Heart right ventricle (tissue), 16 donors: Measurements from ENCODE around the gene ATG16L1. TPM values are rescaled to one million over a fixed set of nuclear protein-coding genes. Genes with fewer than 3 reads are reported as not detected.
A peak's percentile ranks its signal among the peaks of the same experiment; 100 is the strongest.

Experiments used
- ATAC-seq, 8 donors: fragments of 200-7000 bp; cut with Tn5 transposase; one replicate each; pipeline ENCODE4 v1.9.1; 2020; ENCODE audit warnings: mild to moderate bottlenecking in 8 of 8, moderate library complexity in 8 of 8, moderate number of reproducible peaks in 1 of 8
- DNase-seq, 2 donors: peaks; one replicate each; pipeline ENCODE4 v3.0.0-alpha.2; 2020
- H3K27ac ChIP-seq, 10 donors: fragments of 200-600 bp; sonication (generic) in 2 of 10; one replicate each; pipeline versions ENCODE4 v1.5.0 to v1.8.0; 2020 to 2022; ENCODE audit warnings: mild to moderate bottlenecking in 3 of 10
- H3K27me3 ChIP-seq, 7 donors: fragments of 200-600 bp; one replicate each; pipeline ENCODE4 v1.8.0; 2021 to 2022; ENCODE audit warnings: mild to moderate bottlenecking in 2 of 7
- H3K36me3 ChIP-seq, 9 donors: fragments of 200-600 bp; sonication (generic) in 1 of 9; one replicate each; pipeline versions ENCODE4 v1.5.0 to v1.8.0; 2020 to 2022; ENCODE audit warnings: mild to moderate bottlenecking in 2 of 9
- H3K4me1 ChIP-seq, 9 donors: fragments of 200-600 bp; sonication (generic) in 1 of 9; one replicate each; pipeline versions ENCODE4 v1.5.0 to v1.8.0; 2020 to 2022; ENCODE audit warnings: mild to moderate bottlenecking in 4 of 9
- H3K4me3 ChIP-seq, 10 donors: fragments of 200-600 bp; sonication (generic) in 2 of 10; one replicate each; pipeline versions ENCODE4 v1.5.0 to v1.8.0; 2020 to 2022; ENCODE audit warnings: mild to moderate bottlenecking in 7 of 10, moderate library complexity in 2 of 10
- H3K9me3 ChIP-seq, 11 donors: fragments of 200-600 bp in 10 of 11; sonication (generic) in 2 of 11; one replicate each; pipeline versions ENCODE4 v1.5.0 to v1.8.0; 2013 to 2022; ENCODE audit warnings: mild to moderate bottlenecking in 2 of 11, control low read depth in 1 of 11, moderate library complexity in 1 of 11
- WGBS, 2 donors: extraction: QIAGEN DNeasy Blood & Tissue Kit; methylation state at CpG; one replicate each; pipeline ENCODE4 v1.1.7; 2013; ENCODE audit warnings: inconsistent platforms in 1 of 2; 5-methylcytosine and 5-hydroxymethylcytosine counted together
- intact Hi-C, 10 donors: fragments of 100-400 bp; cut with DNase I; formaldehyde crosslinking; loops; one replicate each; pipeline versions ENCODE4 v1.11.1 to v1.14.2; 2022
- polyA plus RNA-seq, 2 donors: library from polyadenylated mRNA; stranded (reverse); fragments of 200-250 nt; gene quantifications; one replicate each; pipeline ENCODE4 v1.2.3, GENCODE V29; 2013
- total RNA-seq, 10 donors: library from RNA; stranded (reverse); fragmentation: NEBNext Ultra II Directional in 3 of 10; extraction: Animal tissue kit (Norgen Biotek cat#: 25700) in 3 of 10; gene quantifications; one replicate each; pipeline versions ENCODE4 v1.2.1 to v1.2.4, GENCODE V29; 2021 to 2023
- TF ChIP-seq, protein P1 (sequence below), 9 donors: fragments of 200-600 bp; sonication (generic) in 2 of 9; IDR thresholded peaks; one replicate each; pipeline versions ENCODE4 v1.5.0 to v1.8.0; 2021 to 2022; ENCODE audit warnings: antibody characterized with exemption in 9 of 9, mild to moderate bottlenecking in 5 of 9, moderate library complexity in 1 of 9
- donor health status: Arrhythmogenic right ventricular cardiomyopathy.
- donor health status: ischemic (EF 13 %, LVEDD 7.1; RV severe dilation, severe dysfunction).
- donor health status: healthy with polysubstance abuse.
- donor health status: DM: no; HTN: yes; CAD: no.
- donor health status: DM: no; HTN: no; CAD: no.
- donor health status: ischemic (EF 25% LVEDD 6.9; RV normal size, moderate dysfunction).
- donor health status: ischemic (EF 25% LVEDD 5.7; RV mildly dilated, moderate dysfunction).
- donor health status: healthy.
- donor health status: DM: yes; HTN: yes; CAD: no.
- donor health status: Ischemic cardiomyopathy.
- donor health status: ischemic (EF 35%, LVEDD 5.7; RV mildly dilated, moderate dysfunction).
- donor health status: nonischemic (EF 11% LVEDD 7.7; RV severe dilation, severe dysfunction).
- donor health status: DM: yes; HTN: yes; CAD: no.
- donor health status: PGD.
- donor health status: ischemic (EF 29% LVEDD 5.4; RV normal size, mild dysfunction).
- donor health status: nonischemic (EF 23%, LVEDD 6.1; RV moderate dilation, normal function).

Gene ATG16L1
- total and polyA plus RNA-seq, 12 donors = 7.4 to 19.2 (median 15.5) TPM

DNA sequence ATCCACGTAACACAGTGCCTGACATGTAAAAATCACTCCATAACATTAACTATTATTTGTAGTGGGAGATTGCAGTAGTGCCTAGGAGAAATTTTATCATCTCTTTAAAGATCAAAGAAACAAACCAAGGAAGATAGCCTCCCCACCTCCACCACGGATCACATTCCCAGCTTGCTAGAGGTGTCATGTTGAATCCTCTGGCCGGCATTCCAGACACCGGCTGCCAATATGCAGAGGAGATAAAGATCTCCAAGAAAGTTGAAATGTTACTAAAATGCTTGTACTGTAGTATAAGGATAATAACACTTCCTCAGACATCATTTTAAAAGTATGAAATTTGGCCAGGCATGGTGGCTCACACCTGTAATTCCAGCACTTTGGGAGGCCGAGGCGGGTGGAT lies 6.1 kb upstream of the ATG16L1 start:
- H3K4me3 ChIP-seq = no peak overlapping the region

DNA sequence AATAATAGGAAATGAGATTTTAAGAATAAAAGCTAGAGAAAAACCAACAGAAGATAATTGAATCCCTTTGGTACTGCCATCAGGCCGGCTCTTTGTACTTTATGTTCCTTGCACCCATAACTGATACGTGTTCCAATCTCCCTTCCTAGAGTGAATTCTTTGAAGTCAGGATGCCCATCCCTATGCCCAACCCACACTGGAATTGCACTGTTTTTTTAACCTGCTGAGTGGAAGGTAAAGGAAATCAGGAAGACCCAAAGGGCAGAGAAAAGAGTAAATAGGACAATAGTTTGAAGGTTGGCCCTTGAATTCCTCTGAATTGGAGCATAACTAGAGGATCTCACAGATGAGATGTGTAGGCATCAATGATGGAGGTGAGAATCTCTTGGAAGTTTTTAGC lies 4.4 kb upstream of the ATG16L1 start:
- peak overlapping the region in 1 of 10 donors; percentile 60 for H3K27ac ChIP-seq
- no peaks in the 10 kb centered on the region for H3K27me3 ChIP-seq
- TF ChIP-seq, protein P1, sequence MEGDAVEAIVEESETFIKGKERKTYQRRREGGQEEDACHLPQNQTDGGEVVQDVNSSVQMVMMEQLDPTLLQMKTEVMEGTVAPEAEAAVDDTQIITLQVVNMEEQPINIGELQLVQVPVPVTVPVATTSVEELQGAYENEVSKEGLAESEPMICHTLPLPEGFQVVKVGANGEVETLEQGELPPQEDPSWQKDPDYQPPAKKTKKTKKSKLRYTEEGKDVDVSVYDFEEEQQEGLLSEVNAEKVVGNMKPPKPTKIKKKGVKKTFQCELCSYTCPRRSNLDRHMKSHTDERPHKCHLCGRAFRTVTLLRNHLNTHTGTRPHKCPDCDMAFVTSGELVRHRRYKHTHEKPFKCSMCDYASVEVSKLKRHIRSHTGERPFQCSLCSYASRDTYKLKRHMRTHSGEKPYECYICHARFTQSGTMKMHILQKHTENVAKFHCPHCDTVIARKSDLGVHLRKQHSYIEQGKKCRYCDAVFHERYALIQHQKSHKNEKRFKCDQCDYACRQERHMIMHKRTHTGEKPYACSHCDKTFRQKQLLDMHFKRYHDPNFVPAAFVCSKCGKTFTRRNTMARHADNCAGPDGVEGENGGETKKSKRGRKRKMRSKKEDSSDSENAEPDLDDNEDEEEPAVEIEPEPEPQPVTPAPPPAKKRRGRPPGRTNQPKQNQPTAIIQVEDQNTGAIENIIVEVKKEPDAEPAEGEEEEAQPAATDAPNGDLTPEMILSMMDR (IDR thresholded peaks at IDR 0.05) = no peak
- 74 to 76% methylated on average over 2 of the region's 2 CpGs for WGBS, 2 donors
- H3K36me3 ChIP-seq = no peaks in the 10 kb centered on the region
- ATAC-seq (no peak), DNase-seq (no peak)
- no peak overlapping the region for H3K4me3 ChIP-seq
- peaks cover 0 to 65% (median under 1%) of the 10 kb centered on the region in 9 donors for H3K4me1 ChIP-seq
- H3K9me3 ChIP-seq = no peaks in the 10 kb centered on the region
- intact Hi-C loops = loop anchor here in 3 of 10 donors (5.0 to 10.0 kb wide), 3 partner anchors 152 to 392 kb away; no protein-coding TSS in a partner anchor

More for the DNA sequence above, 6.1 kb upstream of the ATG16L1 start:
- WGBS, 2 donors = 64 to 67% methylated on average over 6 of the region's 6 CpGs
- Histone ChIP-seq H3K27me3 (no peaks in the 10 kb centered on the region), H3K36me3 (no peaks in the 10 kb centered on the region), H3K4me1 (peaks cover 0 to 74% (median 0%) of the 10 kb centered on the region in 9 donors), H3K9me3 (no peaks in the 10 kb centered on the region), H3K27ac (no peak overlapping the region)
- DNase-seq (no peak), ATAC-seq (no peak)
- TF ChIP-seq, protein P1 (IDR thresholded peaks at IDR 0.05) = no peak
- intact Hi-C loops = loop anchor here in 3 of 10 donors (5.0 to 10.0 kb wide), 3 partner anchors 151 to 391 kb away; no protein-coding TSS in a partner anchor

DNA sequence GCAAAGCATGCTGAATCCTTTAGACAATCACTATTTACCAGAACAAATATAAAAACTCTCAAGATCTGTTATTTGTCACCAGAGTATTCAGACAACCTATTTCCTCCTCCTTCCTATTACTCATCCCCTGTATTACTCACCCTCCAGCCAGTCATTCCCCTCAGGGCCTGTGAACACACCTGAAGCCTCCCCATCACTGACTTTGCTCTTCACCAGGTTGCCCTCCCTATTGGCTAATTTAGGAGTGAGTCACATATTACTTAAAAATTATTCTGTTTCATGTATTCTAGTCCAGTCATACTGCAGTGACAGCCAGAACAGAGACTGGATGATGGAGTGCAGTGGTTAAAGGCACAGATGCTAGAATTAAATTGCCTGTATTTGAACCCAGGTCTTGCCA lies 3.7 kb upstream of the ATG16L1 start:
- TF ChIP-seq, protein P1 (IDR thresholded peaks at IDR 0.05) = no peak
- Histone ChIP-seq H3K36me3 (no peaks in the 10 kb centered on the region), H3K27ac (peak overlapping the region in 1 of 10 donors; percentile 5), H3K27me3 (no peaks in the 10 kb centered on the region), H3K4me1 (peaks cover 0 to 65% (median 6%) of the 10 kb centered on the region in 9 donors), H3K9me3 (no peaks in the 10 kb centered on the region), H3K4me3 (no peak overlapping the region)
- no peak for ATAC-seq
- no peak for DNase-seq
- intact Hi-C loops = loop anchor here in 3 of 10 donors (5.0 to 10.0 kb wide), 3 partner anchors 153 to 393 kb away; no protein-coding TSS in a partner anchor

DNA sequence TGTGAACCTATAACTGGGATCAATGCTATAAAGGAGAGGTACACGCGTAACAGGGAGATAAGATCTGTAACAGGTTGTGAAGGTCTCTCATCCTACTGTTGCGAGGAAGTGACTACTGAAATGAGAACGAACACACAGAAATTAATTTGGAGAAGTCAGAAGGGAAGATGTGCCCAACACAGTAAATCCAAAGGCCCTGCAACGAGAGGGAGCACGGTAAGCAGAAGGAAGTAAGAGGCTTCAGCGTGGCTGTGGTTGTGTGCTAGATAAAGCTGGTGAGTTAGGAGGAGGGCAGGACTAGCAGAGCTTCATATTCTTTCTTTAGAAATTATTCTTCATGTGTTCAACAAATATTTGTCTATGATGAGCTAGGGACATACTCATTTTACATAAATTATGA lies 2.5 kb upstream of the ATG16L1 start:
- no peak overlapping the region for H3K4me3 ChIP-seq
- intact Hi-C loops = loop anchor here in 3 of 10 donors (5.0 to 10.0 kb wide), 3 partner anchors 154 to 394 kb away; no protein-coding TSS in a partner anchor
- H3K36me3 ChIP-seq = peaks cover 0 to 6% (median 0%) of the 10 kb centered on the region in 9 donors
- no peak for ATAC-seq
- 77 to 81% methylated on average over 7 of the region's 7 CpGs for WGBS, 2 donors
- TF ChIP-seq, protein P1 (IDR thresholded peaks at IDR 0.05) = no peak
- peaks cover 0 to 66% (median 18%) of the 10 kb centered on the region in 9 donors for H3K4me1 ChIP-seq
- H3K27me3 ChIP-seq = no peaks in the 10 kb centered on the region
- no peaks in the 10 kb centered on the region for H3K9me3 ChIP-seq
- H3K27ac ChIP-seq = peak overlapping the region in 1 of 10 donors; percentile 45
- DNase-seq = no peak
